Measurements from ENCODE around the gene IRF2BP2.

GRCh38 chr1:234559902-234560676, 49.9 kb downstream of the IRF2BP2 start:
- TF ChIP-seq POLR2A (IDR thresholded peaks at IDR 0.05) (no peak), CTCF (IDR thresholded peaks at IDR 0.05) (no peak)

All from lower leg skin (tissue), 3 donors.